GM21825 (cell line): ENCODE data around the gene MKS1.

Experiments
- ATAC-seq: cut with Tn5 transposase; IDR thresholded peaks from one replicate; pipeline ENCODE4 v1.9.1; 2021; ENCODE audit warnings: mild to moderate bottlenecking, moderate library complexity; ENCODE audit not compliant: unreplicated experiment

MKS1 gene

DNA sequence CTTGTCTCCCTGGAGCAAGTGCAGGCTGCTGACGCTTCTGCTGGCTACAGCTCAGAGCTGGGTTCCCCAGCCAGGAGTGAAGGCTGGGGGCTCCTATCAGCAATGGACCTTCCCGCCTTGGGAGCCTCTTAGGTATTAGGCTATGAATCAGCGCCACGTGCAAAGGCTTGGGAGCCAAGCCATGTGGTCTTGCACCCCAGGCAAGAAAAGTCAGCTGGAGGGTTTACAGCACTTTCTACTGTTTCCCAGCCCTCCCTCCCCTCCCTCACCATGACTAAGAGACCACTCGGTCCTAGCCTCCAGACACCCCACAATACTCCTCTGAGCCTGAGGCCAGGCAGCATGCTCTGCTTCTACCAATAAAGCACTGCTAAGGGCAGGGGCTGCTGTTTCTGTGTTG is 14.3 kb downstream of the MKS1 start:
- ATAC-seq: no peak

GRCh38 chr17:58202859-58203258 is 16.2 kb downstream of the MKS1 start:
- ATAC-seq: no peak

- ATAC-seq: peak; percentile 52
These were observed 18.9 kb downstream of the MKS1 start for GRCh38 chr17:58200024-58200633.

DNA sequence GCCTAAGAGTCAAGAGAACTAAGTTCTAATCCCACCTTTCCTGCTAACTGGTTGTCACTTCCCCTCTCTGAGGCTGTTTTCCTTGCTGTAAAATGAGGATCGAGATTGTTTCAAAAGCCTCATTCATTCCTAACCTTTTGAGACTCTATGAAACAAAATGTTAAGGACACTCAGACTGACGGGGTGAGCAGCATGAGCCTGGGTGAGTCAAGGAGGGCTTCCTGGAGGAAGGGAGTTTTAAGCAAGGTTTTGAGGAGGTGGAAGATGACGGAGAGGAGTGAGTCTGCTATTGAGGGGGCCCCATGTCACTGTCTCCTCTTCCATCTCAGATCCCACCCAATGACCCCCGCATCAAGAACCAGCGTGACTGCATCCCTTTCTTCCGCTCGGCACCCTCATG is 22.4 kb downstream of the MKS1 start:
- ATAC-seq: no peak

DNA sequence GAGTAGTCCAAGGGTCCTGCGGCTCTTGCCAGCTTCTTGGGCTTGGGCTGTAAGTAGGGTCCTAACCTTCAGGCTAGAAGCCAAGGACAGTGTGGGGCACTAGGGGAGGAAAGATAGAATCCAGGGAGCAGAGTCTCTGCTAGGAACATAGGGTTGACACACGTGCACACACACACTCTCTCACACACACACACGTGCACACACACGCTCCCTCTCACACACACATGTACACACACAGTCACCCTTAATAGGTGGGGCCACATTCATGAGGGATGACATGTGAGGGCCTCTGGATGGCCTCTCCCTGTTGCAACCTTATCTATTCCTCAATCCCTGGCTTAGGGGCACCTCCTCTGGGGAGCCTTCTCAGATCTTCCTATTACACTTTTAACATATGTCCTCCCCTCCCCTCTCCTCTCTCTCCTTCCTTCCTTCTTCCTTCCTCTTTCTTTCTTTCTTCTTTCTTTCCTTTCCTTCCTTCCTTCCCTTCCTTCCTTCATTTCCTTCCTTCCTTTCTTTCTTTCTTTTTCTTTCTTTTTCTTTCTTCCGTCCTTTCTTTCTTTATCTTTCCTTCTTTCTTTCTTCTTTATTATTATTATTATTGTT is 23.4 kb downstream of the MKS1 start:
- ATAC-seq: no peak

DNA sequence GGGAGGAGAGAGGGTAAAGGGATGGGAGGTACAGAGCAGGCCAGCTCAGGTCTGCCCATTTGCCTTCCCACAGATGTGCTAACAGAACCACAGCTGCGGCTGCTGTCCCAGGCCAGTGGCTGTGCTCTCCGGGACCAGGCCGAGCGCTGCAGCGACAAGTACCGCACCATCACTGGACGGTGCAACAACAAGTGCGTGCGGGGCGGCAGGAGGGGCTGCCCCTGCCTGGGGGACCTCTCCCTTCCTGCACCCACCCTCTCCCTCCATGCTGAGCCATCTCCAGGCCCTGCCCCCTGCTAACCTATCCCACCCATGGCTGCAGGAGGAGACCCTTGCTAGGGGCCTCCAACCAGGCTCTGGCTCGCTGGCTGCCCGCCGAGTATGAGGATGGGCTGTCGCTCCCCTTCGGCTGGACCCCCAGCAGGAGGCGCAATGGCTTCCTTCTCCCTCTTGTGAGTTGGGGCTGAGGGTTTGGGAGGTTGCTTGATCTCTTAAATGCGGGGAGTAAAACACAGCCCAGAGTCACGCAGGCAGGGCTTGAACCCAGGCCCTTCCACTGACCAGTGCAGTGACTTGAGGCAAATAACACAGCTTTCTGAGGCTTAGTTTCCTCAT is 25.3 kb downstream of the MKS1 start:
- ATAC-seq: no peak

DNA sequence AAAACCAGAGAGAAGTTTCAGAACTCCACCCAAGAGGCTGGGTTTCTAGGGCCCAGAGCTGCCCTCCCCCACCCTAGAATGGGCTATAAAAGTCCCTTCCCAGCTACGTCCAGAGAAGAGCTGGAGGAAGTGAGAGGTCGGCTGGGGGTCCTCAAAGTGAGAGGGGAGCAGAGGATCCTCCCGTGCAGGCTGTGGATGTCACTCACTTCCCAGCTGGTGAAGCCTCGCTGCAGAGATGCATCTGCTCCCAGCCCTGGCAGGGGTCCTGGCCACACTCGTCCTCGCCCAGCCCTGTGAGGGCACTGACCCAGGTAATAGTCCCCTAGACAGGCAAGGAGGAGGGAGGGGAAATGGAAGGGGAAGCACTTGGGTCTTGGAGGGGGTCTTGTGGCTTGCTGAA is 26.4 kb downstream of the MKS1 start, which contains the start of gene EPX:
EPX (plus strand) TSS at position 115 of the 400 bp plus-strand sequence; CDS start at position 236, 121 bp downstream.
- no peak for ATAC-seq

- no peak for ATAC-seq
These were observed 27.7 kb downstream of the MKS1 start for GRCh38 chr17:58191241-58191896.

DNA sequence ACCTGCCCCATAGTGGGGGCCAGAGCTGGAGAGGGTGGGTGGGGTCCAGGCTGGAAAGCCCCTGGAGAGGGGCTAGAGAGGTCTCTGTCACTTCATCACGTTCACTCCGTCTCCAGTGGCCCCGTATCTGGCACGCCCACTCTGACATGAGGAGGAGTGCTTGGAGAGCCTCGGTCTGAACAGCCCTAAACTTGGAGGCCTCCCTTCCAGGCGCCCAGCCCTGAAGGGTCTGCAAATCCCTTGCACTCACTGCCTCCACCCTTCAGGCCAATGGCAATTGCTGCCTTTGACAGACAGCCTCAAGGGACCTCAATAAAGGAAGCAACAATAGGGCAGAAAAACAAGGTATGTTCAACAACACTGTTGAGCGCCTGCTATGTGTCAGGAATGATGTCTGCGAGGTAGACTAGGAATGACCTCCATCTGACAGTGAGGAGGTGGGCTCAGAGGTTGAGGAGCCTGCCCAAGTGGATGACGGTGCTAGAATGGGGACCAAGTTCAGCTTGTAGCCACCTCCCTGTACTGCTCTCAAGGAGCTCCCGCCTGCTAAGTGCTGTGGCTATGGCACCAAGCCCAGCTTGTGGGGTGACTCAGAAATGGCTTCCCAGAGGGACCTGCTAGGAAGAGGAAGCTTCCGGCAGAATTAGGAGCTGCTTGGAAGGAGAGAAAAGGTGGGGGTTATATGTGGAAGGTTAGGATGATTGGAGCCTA is 29.5 kb downstream of the MKS1 start:
- ATAC-seq: no peak

- ATAC-seq: no peak
These were observed 31.4 kb downstream of the MKS1 start for GRCh38 chr17:58187675-58188074.

GRCh38 chr17:58187063-58187462 is 32.0 kb downstream of the MKS1 start:
- no peak for ATAC-seq

DNA sequence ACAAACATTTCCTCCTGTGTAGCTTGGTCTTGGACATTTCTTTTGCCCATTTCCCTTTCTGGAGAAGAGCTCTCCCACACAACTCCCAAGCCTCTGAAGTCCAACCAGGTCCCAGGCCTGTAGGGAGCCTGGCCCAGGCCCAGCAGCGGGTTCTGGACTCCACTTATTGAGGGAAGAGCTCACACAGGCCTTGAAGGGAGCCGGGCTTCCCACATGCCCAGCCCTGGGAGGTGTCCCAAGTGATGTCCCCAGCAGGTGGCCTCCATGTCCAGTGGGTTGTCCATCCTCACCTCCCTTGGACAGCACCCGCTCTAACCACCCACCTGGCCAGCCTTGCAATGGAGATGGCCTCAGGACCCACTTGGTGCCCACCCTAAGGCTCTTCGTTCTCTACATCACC is 32.5 kb downstream of the MKS1 start:
- no peak for ATAC-seq

DNA sequence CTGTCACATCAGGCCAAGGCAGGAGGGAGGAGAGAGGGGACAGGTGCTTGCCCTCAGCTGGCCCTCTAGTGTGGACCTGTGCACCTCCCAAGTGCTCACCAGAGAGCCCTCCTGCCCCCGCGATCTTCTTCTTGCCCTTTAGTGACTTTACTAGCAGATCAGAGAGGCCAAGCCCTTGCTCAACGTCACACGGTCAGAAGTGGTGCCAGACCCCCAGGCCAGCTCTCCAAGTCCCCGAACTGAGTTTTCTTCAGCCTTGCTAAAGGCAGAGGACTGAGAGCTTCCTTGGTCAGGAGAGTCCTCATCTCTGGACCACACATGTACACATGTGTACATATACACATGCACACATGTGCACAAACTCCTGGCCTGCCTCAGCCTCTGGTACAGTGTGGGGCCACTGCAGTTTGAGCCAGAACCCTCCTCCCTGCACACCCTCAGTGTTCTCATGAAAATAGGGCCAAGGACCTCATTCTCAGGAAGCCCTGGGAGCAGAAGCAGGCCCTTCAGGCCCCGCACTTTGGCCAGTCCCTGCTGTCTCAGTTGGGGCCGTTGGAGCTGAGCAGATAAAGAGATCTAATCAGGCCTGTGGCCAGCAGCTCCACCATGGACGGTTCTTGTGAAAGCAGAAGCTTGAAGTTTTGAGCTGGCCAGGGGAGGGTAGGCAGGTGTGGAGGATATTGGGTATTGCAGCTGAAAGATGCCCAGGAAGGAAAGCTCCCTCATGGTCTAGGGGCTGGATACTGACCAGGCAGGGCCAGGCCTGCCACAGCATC is 33.9 kb downstream of the MKS1 start:
- ATAC-seq: no peak

DNA sequence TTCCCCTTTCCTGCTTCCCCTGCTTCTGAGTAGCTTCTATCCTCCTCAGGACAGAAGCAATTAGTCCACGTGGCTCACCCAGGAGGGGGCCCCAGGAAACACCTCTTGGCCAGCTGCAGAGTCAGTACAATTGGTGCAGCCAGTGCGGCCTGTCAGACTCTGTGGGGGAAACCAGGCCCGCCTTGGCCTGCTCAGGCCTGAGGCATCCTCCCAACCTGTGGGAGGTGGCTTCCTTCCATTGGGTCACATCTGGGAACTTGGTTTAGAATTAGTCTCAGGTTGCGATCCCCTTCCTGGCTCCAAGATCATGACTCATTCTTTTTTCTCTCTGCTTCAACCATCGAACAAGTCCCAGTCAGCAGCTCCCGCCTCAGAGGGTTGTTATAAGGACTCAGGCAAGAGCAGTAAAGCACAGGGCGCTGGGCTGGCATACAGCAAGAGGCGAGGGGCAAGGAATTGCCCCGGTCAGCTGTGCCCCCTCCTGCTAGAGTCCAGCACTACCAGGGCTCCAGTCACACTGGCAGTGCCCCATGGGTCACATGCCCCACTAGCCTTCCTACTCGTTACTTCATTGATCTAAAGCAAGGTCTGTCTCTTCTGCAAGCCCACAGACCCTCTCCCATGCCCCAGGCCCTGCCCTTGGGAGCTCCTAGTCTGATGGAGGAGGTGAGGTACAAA is 34.6 kb downstream of the MKS1 start:
- ATAC-seq: no peak

GRCh38 chr17:58183514-58183913 is 35.5 kb downstream of the MKS1 start:
- no peak for ATAC-seq

DNA sequence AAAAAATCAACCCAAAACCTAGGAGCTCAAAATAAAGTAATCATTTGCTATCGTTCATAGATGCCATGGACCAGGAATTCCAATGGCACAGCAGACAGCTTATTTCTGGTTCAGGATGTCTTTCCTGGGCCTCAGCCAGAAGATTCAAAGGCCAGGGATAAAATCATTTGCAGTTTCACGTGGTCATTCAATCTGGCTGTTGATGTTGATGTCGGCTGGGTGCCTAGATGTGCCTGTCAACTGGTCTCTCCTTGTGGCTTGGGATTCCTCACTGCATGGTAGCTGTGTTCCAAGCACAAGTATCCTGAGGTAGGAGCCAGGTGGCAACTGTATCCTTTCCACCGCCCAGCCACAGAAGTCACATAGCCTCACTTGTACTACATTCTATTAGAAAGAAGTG is 37.3 kb downstream of the MKS1 start:
- ATAC-seq: no peak

DNA sequence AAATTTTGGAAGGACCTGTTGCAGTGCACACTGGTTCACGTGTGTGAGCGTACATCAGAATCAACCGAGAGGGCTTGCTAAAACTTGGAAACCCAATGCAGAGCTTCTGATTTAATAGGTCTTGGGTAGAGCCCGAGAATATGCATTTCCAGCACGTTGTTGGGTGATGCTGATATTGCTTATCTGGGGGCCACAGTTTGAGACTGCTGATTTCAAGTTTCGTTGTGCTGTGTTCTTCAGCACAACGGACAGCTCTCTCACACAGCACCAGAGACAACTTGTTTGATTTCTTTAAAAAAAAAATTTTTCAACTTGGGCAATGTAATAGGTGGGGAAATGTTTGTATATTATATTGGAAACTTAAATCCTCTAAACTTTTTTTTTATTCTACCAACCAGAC is 42.9 kb downstream of the MKS1 start:
- ATAC-seq: no peak

DNA sequence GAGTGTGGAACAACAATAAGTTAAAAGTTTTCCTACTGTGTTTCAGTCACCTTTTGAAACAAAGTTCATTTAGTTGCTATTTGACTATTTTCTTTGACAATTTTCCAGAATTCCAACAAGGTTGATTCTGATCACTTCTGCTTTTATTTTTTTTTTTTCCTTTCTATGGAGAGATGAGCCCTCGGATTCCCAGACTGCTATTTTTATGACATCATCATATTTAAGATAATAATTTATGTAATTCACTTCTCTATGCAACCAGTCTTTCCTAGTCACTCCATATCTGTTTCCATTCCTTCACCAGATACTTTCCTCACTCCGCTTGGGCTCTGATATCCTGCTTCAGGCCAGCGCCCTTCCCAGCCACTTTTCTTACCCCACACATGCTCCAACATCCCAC is 44.2 kb downstream of the MKS1 start:
- ATAC-seq: no peak

DNA sequence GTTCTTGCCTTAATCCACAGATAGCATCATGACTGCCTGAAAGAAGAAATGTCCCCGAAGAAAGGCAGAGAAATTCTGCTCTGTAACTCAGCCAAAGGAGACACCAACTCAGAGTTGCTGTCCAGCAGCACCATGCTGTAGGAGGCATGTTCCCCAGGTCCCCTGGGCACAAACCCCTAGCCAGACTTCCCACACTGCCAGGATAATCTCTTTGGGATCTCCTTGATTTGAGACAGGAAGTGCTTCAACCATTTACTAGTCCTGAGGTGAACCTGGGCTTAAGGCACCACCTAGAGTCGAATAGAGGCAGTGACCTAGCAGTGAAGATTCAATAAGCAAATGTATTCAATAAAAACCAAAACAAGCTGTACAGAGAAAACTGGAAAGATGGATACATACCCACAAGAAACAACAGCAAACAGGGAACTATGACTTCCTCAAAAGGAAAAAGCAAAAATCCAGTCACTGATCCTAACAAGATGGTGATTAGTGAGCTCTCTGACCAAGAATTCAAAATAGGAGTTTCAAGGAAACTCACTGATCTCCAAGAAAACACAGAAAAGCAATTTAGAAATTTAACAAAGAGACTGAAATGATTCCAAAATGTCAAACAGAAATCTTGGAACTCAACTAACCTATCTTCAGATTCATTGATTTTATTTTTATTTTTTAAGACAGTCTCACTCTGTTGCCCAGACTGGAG is 46.5 kb downstream of the MKS1 start:
- ATAC-seq: no peak
